Cortex of kidney (tissue), 1 donor: ENCODE data around the gene STRBP.
"Not testable (repeated sequence)": the region's sequence is repeated elsewhere in the genome, so short reads cannot be mapped to it uniquely, and the experiment has no call there.

Experiments used
- DNase-seq: peaks from one replicate; lab custom pipeline; 2025; lab: John Stamatoyannopoulos, UW

Gene STRBP

DNA sequence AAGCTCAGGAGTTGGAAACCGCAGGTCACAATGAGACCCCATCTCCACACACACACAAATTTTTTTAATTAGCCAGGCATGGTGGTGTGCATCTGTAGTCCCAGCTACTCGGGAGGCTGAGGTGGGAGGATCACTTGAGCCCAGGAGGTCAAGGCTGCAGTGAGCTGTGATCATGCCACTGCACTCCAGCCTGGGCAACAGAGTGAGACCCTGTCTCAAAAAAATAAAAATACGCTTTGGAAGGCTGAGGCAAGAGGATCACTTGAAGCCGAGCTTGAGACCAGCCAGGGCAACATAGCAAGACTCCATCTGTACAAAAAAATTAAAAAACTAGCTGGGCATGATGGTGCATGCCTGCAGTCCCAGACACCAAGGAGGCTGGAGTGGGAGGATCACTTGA lies 19.2 kb downstream of the STRBP start:
- DNase-seq = not testable (repeated sequence)

GRCh38 chr9:123248630-123249029 lies 19.8 kb downstream of the STRBP start:
- DNase-seq = no peak

- no peak for DNase-seq
Observed at GRCh38 chr9:123246534-123246933, 21.9 kb downstream of the STRBP start.

DNA sequence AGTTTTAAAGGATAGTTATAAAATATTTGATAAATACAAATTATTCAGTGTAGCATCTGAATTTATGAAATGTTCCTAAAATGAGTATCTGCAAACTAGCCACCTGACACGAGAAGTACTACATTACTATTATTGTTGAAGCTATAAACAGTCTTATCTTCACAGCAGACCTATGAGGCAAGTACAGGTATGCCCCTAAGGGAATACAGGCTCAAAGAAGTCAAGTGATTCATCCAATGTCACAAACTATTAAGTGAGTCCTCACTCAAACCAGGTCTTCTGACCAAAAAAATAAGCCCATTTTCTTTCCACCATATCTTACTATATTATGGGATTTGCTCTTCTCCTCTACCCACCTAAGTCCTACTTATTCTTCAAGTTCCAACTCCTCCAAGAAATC lies 28.7 kb downstream of the STRBP start:
- DNase-seq = no peak

GRCh38 chr9:123238365-123238764 lies 30.0 kb downstream of the STRBP start:
- DNase-seq = no peak

- no peak for DNase-seq
Observed at GRCh38 chr9:123237220-123237619, 31.2 kb downstream of the STRBP start.

DNA sequence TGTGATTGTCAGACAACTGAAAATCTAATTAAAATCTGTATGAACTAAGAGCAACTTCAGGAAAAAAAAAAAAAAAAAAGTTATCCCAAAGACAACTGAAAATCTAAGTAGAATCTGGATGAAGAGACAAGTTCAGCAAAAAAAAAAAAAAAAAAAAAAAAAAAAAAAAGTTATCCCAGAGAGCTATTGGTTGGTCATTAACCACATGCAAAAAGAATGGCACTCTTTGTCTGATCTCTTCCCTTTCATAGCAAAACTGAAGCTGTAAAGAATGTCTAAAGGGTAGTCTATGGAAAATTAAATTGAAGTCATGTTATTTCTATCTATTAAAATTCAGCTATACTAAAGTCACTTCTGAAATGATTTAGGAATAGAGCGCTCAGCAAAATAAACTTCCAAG lies 32.9 kb downstream of the STRBP start:
- DNase-seq = no peak

- no peak for DNase-seq
Observed at GRCh38 chr9:123234853-123235252, 33.5 kb downstream of the STRBP start.

DNA sequence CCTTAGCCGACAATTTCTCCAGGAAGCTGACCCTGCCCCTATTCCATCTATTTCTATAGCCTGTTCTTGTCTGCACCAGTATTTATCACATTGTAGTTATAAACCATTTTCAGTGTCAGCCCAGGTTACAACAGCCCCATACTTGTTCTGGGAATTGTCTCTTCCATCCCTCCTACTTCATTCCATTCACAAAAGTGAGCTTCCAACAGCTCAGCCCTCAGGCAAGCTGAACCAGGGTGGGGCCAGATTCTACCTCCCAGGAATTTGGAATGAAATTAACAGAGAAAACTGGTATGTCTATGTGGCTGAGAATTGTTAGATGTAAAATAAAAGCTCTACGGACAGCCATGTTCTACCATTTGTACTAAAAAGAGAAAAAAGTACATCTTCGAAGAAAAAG lies 36.1 kb downstream of the STRBP start:
- DNase-seq = no peak

- no peak for DNase-seq
Observed at GRCh38 chr9:123231421-123231820, 37.0 kb downstream of the STRBP start.

DNA sequence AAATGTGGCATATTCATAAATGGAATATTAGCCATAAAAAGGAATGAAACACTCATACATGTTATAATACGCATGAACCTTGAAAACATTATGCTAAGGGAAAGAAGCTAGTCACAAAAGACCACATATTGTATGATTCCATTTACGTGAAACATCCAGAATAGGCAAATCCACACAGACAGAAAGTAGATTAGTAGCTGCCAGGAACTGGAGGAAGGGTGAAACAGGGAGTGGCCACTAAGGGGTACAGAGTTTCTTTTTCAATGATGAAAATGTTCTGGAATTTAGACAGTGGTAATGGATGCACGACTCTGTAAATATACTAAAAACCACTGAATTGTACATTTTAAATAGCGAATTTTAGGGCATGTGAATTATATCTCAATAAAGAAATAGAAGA lies 39.4 kb downstream of the STRBP start:
- no peak for DNase-seq

DNA sequence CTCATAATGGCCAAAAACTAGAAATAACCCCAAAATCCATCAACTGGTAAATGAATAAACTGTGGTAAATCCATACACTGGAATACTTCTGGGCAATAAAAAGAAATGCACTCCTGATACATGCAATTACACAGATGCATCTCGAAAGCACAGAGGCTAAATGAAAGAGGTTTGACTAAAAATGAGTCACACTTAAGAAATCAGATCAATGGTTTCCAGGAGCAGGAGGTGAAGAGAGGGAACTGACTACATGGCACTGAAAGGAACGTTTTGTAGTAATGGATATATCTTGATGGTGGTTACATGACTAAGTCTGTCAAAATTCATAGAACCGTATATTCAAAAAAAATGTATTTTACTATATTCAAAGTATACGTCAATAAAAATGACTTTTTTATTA lies 42.4 kb downstream of the STRBP start:
- DNase-seq = no peak

DNA sequence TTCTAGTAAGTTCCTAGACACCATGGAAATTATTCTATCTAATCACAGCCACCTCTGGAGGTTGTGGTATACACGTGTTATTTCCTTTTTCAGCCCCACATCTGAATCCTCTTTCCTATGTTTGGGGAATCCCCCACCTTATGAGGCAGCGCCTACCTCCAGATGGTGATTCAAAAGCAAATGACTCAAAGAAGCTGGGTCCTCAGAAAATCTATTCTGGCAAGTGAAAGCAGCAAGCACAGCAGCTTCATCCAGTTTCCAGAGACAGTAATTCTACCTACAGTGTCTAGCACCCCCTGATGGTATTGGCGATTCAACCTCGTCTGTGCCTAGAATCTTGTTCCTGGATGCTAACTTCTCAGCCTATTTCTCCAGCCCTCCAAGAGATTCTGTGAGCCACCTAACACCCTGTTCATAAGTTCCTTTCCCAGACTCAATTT lies 43.0 kb downstream of the STRBP start:
- DNase-seq = no peak

- no peak for DNase-seq
Observed at GRCh38 chr9:123220127-123220526, 48.3 kb downstream of the STRBP start.

- DNase-seq = no peak
Observed at GRCh38 chr9:123218831-123219230, 49.6 kb downstream of the STRBP start.

GRCh38 chr9:123217128-123217654 lies 51.2 kb downstream of the STRBP start:
- no peak for DNase-seq

DNA sequence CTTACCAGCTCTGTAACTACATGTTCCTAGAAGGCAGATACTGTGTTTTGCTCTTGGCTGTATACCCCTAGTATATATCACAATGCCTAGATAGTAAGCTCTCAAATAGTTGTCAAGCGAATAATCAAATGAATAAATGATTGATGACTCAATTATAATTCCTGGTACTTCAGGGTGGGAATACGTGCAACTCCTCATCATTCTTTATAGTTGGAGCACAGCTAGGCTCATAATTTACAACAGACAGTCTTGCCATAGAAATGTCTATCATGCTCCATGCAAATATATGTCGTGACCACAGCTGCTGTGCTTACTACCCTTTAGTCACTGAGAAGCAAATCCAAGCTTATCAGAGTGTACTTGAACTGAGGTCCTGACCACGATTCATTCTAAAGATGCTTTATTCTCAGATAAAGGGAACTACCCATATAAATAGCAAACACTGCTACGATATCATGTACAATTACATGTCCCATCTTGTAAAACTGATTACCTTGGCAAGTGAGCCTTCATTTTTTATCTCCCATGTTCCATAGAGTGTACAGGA lies 52.1 kb downstream of the STRBP start:
- no peak for DNase-seq

- DNase-seq = no peak
Observed at GRCh38 chr9:123211081-123211480, 57.3 kb downstream of the STRBP start.

DNA sequence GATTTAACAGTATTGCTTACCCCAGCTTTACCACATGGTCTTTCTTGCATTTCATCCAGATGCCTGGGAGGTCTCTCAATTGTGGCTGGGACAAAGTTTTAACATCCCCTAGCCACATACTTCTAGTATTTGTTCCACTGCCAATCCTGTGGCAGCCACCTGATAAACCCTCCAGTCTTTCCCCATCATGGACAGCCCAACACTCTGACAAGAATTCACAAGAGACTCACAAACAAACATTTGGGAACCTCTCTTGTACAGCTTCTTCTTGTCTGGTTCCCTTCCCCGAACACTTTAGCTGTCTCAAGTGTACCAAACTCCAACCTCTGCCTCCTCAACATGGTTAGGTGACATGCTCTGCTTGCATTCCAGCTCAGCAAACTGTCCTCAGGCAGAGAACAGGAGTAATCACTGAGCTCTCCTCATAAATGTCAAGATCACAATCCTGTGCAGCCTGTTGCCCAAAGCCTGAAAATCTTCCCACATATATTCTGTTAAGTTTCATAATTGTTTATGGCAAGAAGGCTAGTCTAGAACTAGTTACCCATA lies 59.7 kb downstream of the STRBP start:
- no peak for DNase-seq

GRCh38 chr9:123206065-123206464 lies 62.3 kb downstream of the STRBP start:
- no peak for DNase-seq

GRCh38 chr9:123201083-123201482 lies 67.3 kb downstream of the STRBP start:
- DNase-seq = no peak

GRCh38 chr9:123200469-123200868 lies 67.9 kb downstream of the STRBP start:
- DNase-seq = not testable (repeated sequence)

- no peak for DNase-seq
Observed at GRCh38 chr9:123196124-123196523, 72.3 kb downstream of the STRBP start.

DNA sequence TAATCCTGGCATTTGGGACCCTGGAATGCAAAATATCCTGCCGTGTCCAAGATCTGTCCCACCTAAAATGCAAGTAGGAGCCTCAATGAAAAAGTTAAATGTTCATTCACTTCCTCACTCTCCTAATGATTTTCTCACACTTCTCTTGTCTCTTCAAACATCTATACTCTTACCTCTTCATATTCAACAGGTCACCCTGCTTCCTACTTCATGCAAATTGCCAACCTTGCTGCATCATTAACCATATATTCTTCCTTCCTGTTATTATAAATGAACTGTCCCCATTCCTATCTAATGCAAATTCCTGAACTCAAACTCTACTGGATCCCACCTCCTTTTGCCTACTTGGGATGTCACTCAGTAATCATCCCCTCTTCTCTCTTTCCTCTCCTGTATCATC lies 74.4 kb downstream of the STRBP start:
- DNase-seq = no peak
